ENCODE results near the gene CASP12.

Gene CASP12

GRCh38 chr11:104883342-104883741 is 14.9 kb downstream of the CASP12 start:
- DNase-seq, result no peak

DNA sequence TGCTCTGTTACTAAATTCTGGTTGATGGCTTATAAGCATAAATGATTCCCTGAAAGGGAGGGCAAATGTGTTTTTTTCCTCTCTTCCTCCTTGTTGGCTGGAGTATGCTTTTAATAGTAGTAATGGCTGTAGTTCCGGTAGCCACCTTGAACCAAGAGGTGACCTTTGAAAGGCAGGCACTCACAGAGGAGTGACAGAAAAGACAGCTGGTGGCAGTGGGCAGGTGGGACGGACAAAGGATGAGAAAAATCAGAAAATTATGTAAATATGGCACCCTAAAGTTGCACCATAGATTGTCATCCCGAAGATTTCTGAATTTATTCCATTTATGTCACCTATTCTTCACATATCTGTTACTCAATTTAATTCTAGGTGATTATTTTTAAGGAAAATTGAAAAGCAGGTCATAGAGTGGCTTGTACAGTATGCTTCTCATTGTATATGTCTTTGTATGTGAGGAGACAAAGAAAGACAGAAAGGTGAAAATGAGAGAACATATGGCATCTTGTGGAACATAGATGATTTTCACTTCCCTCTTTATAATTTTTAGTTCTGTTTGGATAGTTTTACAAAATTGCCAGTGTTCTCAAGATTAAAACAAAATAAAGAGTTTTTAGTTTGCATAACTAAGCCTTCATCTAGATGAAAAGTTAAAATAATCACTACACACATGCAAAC is 17.0 kb downstream of the CASP12 start:
- DNase-seq, result no peak

GRCh38 chr11:104879514-104880190 is 18.6 kb downstream of the CASP12 start:
- DNase-seq, result no peak

DNA sequence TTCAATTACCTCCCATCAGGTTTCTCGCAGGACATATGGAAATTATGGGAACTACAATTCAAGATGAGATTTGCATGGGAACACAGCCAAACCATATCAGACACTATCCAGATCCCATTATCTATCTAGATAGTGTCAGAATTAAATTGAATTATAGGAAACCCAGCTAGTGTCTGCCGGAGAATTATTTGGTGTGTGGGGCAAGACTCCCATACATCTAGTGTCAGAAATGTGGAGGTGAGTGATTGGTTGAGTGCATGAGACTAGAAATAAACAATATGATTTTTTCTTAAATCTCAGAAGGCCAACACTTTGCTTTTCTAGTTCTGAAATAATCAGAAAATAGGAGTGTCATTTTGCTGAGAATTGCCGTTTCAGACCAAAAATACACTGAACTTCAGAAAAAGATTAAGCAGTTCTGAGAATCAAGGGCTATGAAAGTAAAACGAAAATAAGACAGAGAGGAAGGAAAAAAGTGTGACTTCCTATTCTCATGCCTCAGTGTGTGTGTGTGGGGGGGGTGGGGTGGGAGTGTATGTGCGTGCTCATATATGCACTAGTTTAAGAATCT is 21.3 kb downstream of the CASP12 start:
- DNase-seq, result no peak

- no peak for DNase-seq
These were observed 21.9 kb downstream of the CASP12 start for GRCh38 chr11:104876324-104876723.

- DNase-seq, result no peak
These were observed 25.0 kb downstream of the CASP12 start for GRCh38 chr11:104873252-104873651.

GRCh38 chr11:104872393-104872792 is 25.9 kb downstream of the CASP12 start:
- no peak for DNase-seq

- no peak for DNase-seq
These were observed 27.4 kb downstream of the CASP12 start for GRCh38 chr11:104870910-104871309.

DNA sequence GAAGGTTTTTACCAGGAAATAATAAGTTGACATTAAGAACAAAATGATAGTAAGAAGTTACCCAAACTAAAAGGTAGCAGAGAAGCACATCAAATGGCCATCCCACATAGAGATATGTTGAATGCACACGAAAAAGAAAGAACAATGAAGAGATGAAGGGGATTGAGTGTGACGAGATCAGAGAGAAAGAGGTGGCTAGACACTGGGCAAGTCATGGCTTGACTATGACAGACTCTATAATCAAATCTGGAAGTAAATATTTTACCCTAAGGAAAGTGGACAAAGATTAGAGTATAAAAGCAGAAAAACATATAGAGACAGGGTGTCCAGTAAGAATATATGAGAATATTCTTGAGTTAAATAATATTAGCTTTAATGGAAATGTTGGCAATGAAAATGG is 31.4 kb downstream of the CASP12 start:
- no peak for DNase-seq

- no peak for DNase-seq
These were observed 39.1 kb downstream of the CASP12 start for GRCh38 chr11:104858882-104859775.

- no peak for DNase-seq
These were observed 41.7 kb downstream of the CASP12 start for GRCh38 chr11:104856607-104857006.

DNA sequence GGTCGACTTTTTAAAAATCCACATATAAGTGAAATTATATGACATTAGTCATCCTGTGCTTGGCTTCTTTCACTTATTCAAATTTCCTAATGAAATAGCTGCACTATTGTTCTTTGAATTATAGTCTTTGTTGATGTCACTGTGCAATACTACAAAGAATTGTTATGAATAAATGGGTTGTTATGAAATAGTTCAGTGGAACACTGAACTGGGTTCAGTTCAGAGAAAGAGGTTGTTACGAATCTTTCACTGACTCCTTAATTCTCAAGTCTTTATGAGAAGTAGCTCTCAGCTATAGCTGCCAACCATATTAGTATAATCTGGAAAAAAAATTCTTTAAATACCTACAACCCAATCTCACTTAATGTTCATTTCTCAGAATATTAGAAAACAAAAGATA is 42.3 kb downstream of the CASP12 start:
- no peak for DNase-seq

DNA sequence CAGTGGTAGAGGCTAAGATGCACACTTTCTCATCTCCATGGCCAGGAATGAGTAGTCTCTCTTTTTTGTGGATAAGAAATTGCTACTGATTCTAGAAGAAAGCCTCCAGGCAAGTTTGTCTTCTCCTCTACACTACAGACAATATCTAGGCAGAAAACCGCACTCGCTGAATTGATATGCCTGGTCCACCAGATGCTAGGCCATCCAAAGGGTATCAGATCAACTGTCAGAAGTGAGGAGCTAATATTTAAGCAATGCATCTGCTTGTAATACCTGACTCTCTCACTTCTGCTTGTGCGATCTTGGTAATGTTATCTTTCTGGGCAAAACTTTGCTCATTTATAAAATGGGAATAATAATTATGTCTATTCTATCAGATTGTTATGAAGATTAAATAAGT is 45.0 kb downstream of the CASP12 start:
- no peak for DNase-seq

DNA sequence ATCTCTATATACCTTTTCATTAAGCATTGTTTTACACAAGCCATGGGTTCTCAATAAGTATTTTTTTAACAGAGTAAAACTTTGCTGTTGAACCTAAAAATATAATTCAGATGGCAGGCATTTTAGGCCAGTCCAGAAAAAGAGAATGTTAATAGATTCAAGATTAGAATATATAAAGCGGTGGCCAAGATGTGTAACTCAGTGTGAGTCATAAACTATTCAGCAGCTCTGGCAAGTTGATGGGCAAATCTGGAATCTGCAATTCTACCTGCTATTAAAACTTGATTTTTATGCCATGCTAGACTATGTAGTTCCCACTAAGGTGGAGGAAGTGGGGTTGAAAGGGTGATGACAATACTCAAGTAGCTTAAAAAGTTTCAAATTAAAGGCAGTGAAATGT is 45.4 kb downstream of the CASP12 start:
- no peak for DNase-seq

DNA sequence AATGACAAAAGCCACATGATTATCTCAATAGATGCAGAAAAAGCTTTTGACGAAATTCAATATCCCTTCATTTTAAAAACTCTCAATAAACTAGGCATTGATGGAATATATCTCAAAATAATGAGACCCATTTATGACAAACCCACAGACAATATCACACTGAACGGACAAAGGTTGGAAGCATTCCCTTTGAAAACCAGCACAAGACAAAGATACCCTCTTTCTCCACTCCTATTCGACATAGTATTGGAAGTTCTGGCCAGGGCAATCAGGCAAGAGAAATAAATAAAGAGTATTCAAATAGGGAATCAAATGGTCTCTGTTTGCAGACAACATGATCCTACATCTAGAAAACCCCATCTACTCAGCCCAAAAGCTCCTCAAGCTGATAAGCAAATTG is 52.0 kb downstream of the CASP12 start:
- DNase-seq, result no peak

- DNase-seq, result no peak
These were observed 53.8 kb downstream of the CASP12 start for GRCh38 chr11:104844451-104844850.

DNA sequence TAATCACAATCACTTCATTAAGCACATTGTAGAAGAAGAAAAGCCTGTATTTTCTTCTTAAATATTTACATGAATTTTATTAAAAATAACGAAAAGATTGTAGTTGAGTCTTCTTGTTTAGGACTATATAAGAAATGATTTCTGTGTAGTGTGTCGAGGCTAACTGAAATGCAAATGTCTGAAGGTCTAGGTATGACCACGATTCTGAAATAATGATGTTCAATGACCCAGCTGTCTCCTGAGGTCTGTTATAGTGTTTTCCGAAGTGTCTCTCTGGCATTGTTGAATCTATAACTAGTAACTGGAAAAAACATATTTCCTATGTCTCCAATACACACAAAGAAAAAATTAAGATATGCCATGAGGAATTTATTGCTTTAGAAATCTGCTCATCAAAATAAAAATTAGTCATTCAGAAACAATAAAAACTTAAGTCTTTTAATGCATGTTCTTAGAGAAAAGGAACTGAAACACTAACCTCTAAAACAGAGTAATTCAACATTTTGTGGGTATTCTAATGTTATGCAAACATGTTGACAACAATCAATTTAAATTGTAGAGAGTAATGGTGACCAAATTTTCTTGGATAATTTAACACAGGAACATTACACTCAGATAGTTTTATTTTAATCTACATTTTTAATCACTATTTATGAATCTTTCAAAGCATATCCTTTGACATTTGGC is 55.0 kb downstream of the CASP12 start:
- DNase-seq, result no peak

DNA sequence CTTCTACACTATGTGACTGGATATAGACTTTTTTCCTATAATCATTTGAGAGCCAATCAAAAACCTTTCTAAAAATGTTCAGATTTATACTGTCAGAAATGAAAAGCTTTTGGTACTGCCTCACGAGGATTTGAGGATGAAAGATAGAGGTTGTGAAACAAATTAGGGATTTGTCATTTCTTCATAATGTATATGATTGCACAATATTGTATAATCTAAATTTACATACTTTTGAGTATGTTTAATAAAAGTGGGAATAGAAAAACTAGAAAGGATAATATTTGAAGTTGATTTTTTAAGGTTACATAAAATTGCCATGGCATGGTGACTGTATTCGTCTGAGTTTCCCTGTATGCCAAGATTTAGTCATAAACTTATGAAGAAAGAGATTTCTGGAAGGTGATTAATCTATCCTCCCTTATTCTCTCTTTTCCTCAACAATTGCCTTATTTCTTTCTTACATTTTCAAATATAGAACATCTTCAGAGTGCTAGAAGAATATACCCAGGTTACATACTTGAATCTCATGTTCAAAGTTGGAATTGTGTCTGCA is 56.2 kb downstream of the CASP12 start:
- no peak for DNase-seq

DNA sequence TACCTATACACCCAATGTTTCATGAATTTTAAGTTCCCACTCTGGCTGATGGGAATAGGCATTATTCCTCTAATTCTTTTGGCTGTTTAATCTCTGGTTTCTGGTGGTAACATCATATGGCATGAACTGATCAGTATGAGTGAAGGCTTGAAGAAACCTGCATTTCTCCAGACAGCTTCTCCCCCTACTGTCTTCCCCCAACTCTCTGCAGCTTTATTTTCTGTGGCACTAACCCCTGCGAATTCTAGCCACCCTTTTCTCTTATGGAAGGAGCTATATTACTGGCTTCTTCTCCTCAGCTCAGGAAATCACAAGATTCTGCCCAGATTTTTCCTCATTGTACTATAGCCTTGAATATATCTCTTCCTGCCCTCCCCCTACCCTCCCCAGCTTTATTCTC is 57.1 kb downstream of the CASP12 start:
- DNase-seq, result no peak

GRCh38 chr11:104837969-104838639 is 60.2 kb downstream of the CASP12 start:
- DNase-seq, result no peak

- no peak for DNase-seq
These were observed 61.6 kb downstream of the CASP12 start for GRCh38 chr11:104836691-104837090.
